H9 (cell line): Measurements from ENCODE around the gene PLRG1. TPM values are rescaled to one million over a fixed set of nuclear protein-coding genes. Genes with fewer than 3 reads are reported as not detected.

Source experiments
- DNase-seq: peaks from one replicate; pipeline ENCODE4 v3.0.0-alpha.2; 2017
- H2AFZ ChIP-seq: one replicate; pipeline ENCODE4 v1.6.1; 2013; ENCODE audit warnings: mild to moderate bottlenecking, low read length, control low read depth, moderate library complexity
- H2AK5ac ChIP-seq: 2 replicates; pipeline ENCODE4 v1.6.1; 2013; ENCODE audit warnings: low read length, control low read depth, mixed read lengths; ENCODE audit not compliant: insufficient read length
- H2BK120ac ChIP-seq: one replicate; pipeline ENCODE4 v1.6.1; 2013; ENCODE audit warnings: low read depth, mild to moderate bottlenecking, low read length, control low read depth, inconsistent platforms; ENCODE audit not compliant: poor library complexity, severe bottlenecking
- H2BK12ac ChIP-seq: 2 replicates; pipeline ENCODE4 v1.6.1; 2013; ENCODE audit warnings: low read length, control low read depth, mixed read lengths, low read depth; ENCODE audit not compliant: insufficient read length
- H2BK15ac ChIP-seq: 2 replicates; pipeline ENCODE4 v1.6.1; 2013; ENCODE audit warnings: low read depth, low read length, control low read depth
- H2BK20ac ChIP-seq: one replicate; pipeline ENCODE4 v1.6.1; 2013; ENCODE audit warnings: low read depth, mild to moderate bottlenecking, low read length, control low read depth, inconsistent platforms; ENCODE audit not compliant: poor library complexity, severe bottlenecking
- H2BK5ac ChIP-seq: 2 replicates; pipeline ENCODE4 v1.6.1; 2013; ENCODE audit warnings: low read length, control low read depth, mixed read lengths; ENCODE audit not compliant: insufficient read length
- H3K14ac ChIP-seq: 2 replicates; pipeline ENCODE4 v1.6.1; 2013; ENCODE audit warnings: low read length, control low read depth; ENCODE audit not compliant: insufficient read depth
- H3K18ac ChIP-seq: 2 replicates; pipeline ENCODE4 v1.6.1; 2013; ENCODE audit warnings: low read depth, mild to moderate bottlenecking, mixed read lengths, low read length, control low read depth; ENCODE audit not compliant: insufficient read length
- H3K23ac ChIP-seq: 2 replicates; pipeline ENCODE4 v1.6.1; 2013; ENCODE audit warnings: low read length, control low read depth, mixed read lengths, low read depth; ENCODE audit not compliant: insufficient read length
- H3K23me2 ChIP-seq: 2 replicates; pipeline ENCODE4 v1.6.1; 2013; ENCODE audit warnings: low read depth, mild to moderate bottlenecking, mixed read lengths, low read length, control low read depth; ENCODE audit not compliant: insufficient read length, poor library complexity, severe bottlenecking
- H3K27ac ChIP-seq: 2 replicates; pipeline ENCODE4 v1.5.1; 2013; ENCODE audit warnings: low read length, control low read depth, mixed read lengths, low read depth; ENCODE audit not compliant: insufficient read length
- H3K27me3 ChIP-seq: 2 replicates; pipeline ENCODE4 v1.6.1; 2013; ENCODE audit warnings: low read length, control low read depth, inconsistent platforms; ENCODE audit not compliant: insufficient read depth
- H3K4ac ChIP-seq: 2 replicates; pipeline ENCODE4 v1.6.1; 2013; ENCODE audit warnings: low read depth, mild to moderate bottlenecking, control low read depth, inconsistent platforms, low read length, moderate library complexity
- H3K4me1 ChIP-seq: 2 replicates; pipeline ENCODE4 v1.6.1; 2013; ENCODE audit warnings: low read length, control low read depth, inconsistent platforms; ENCODE audit not compliant: insufficient read depth
- H3K4me2 ChIP-seq: 2 replicates; pipeline ENCODE4 v1.6.1; 2013; ENCODE audit warnings: low read length, control low read depth, mixed read lengths; ENCODE audit not compliant: insufficient read length, insufficient read depth
- H3K56ac ChIP-seq: 2 replicates; pipeline ENCODE4 v1.6.1; 2013; ENCODE audit warnings: low read depth, mild to moderate bottlenecking, mixed read lengths, low read length, control low read depth; ENCODE audit not compliant: insufficient read length
- H3K79me1 ChIP-seq: 2 replicates; pipeline ENCODE4 v1.6.1; 2013; ENCODE audit warnings: low read depth, mild to moderate bottlenecking, moderate library complexity, low read length, control low read depth, inconsistent platforms; ENCODE audit not compliant: insufficient read depth, poor library complexity, severe bottlenecking
- H3K79me2 ChIP-seq: 2 replicates; pipeline ENCODE4 v1.6.1; 2013; ENCODE audit warnings: low read length, control low read depth, inconsistent platforms; ENCODE audit not compliant: insufficient read depth
- H3K9ac ChIP-seq: 2 replicates; pipeline ENCODE4 v1.6.1; 2013; ENCODE audit warnings: low read length, control low read depth, mixed read lengths; ENCODE audit not compliant: insufficient read length; ENCODE audit errors: extremely low read depth
- H3K9me3 ChIP-seq: one replicate; pipeline ENCODE4 v1.6.1; 2013; ENCODE audit warnings: low read depth, low read length, inconsistent platforms; ENCODE audit not compliant: control insufficient read depth
- H3T11ph ChIP-seq: one replicate; pipeline ENCODE4 v1.6.1; 2013; ENCODE audit warnings: mild to moderate bottlenecking, low read length, control low read depth, inconsistent platforms
- H4K20me1 ChIP-seq: one replicate; pipeline ENCODE4 v1.6.1; 2013; ENCODE audit not compliant: control insufficient read depth, insufficient read length, insufficient read depth
- H4K5ac ChIP-seq: 2 replicates; pipeline ENCODE4 v1.6.1; 2013; ENCODE audit warnings: low read depth, mild to moderate bottlenecking, mixed read lengths, low read length, control low read depth; ENCODE audit not compliant: insufficient read length
- H4K8ac ChIP-seq: replicated peaks from 2 replicates; pipeline ENCODE4 v1.6.1; 2013; ENCODE audit warnings: low read length, control low read depth, mixed read lengths, low read depth; ENCODE audit not compliant: insufficient read length
- H4K91ac ChIP-seq: 2 replicates; pipeline ENCODE4 v1.6.1; 2013; ENCODE audit warnings: low read depth, mild to moderate bottlenecking, moderate library complexity, mixed read lengths, low read length, control low read depth; ENCODE audit not compliant: insufficient read length
- H3K27ac Mint-ChIP-seq, 3 experiments: 2 replicates in 2 of 3; 3 replicates in 1 of 3; pipeline ENCODE4 v1.8.0; 2020 to 2021; ENCODE audit warnings: mixed read lengths in 3 of 3, mild to moderate bottlenecking in 1 of 3, moderate library complexity in 1 of 3
- H3K27me3 Mint-ChIP-seq: 2 replicates; pipeline ENCODE4 v1.8.0; 2021; ENCODE audit warnings: low read depth, mild to moderate bottlenecking, moderate library complexity, mixed read lengths
- H3K36me3 Mint-ChIP-seq, 3 experiments: 2 replicates in 2 of 3; 3 replicates in 1 of 3; pipeline ENCODE4 v1.8.0; 2020 to 2021; ENCODE audit warnings: low read depth in 3 of 3, mixed read lengths in 3 of 3; ENCODE audit not compliant: insufficient read depth in 1 of 3
- H3K4me1 Mint-ChIP-seq, 2 experiments: 2 replicates each; pipeline ENCODE4 v1.8.0; 2020; ENCODE audit warnings: mixed read lengths in 2 of 2
- H3K4me3 Mint-ChIP-seq, 2 experiments: 2 replicates in 1 of 2; 3 replicates in 1 of 2; pipeline ENCODE4 v1.8.0; 2020 to 2021; ENCODE audit warnings: mild to moderate bottlenecking in 2 of 2, mixed read lengths in 2 of 2, moderate library complexity in 1 of 2
- H3K9me3 Mint-ChIP-seq, 2 experiments: 2 replicates in 1 of 2; 3 replicates in 1 of 2; pipeline ENCODE4 v1.8.0; 2020; ENCODE audit warnings: mild to moderate bottlenecking in 2 of 2, mixed read lengths in 2 of 2, moderate library complexity in 1 of 2
- CTCF ChIP-seq: fragments of 200-600 bp; sonication (generic); conservative IDR thresholded peaks from 3 replicates; pipeline ENCODE4 v1.8.0; 2021; ENCODE audit warnings: antibody characterized with exemption, mild to moderate bottlenecking
- WGBS: extraction: QIAGEN DNeasy Blood & Tissue Kit; methylation state at CpG from one replicate; pipeline ENCODE4 v1.1.7; 2013; ENCODE audit warnings: missing lambda C conversion rate, low lambda C conversion rate, mixed read lengths; ENCODE audit not compliant: insufficient read length; ENCODE audit errors: extremely low coverage; 5-methylcytosine and 5-hydroxymethylcytosine counted together
- total RNA-seq: library from RNA; stranded (reverse); gene quantifications from 2 replicates; pipeline ENCODE4 v1.2.1, GENCODE V29; 2021

The PLRG1 gene
- total RNA-seq, 1 experiment from 2014 or later, result 113 TPM

- H3K18ac ChIP-seq, result no peak overlapping the region
- H3K27ac Mint-ChIP-seq, result no peak overlapping the region
- no peak overlapping the region for H2BK20ac ChIP-seq
- no peak overlapping the region for H3T11ph ChIP-seq
- no peak overlapping the region for H2BK15ac ChIP-seq
- H3K23ac ChIP-seq, result no peak overlapping the region
- H3K4ac ChIP-seq, result no peak overlapping the region
- H2BK5ac ChIP-seq, result no peak overlapping the region
- H3K9me3 ChIP-seq, result no peaks in the 10 kb centered on the region
- no peak overlapping the region for H2AK5ac ChIP-seq
- H3K27me3 ChIP-seq, result no peaks in the 10 kb centered on the region
- H3K27ac ChIP-seq, result no peak overlapping the region
- no peak overlapping the region for H4K91ac ChIP-seq
- H4K20me1 ChIP-seq, result no peaks in the 10 kb centered on the region
- WGBS, result no CpG with 5 or more reads among the region's 1 CpG
- no peaks in the 10 kb centered on the region for H3K27me3 Mint-ChIP-seq
- H4K8ac ChIP-seq, result no peak overlapping the region
- no peaks in the 10 kb centered on the region for H3K4me1 ChIP-seq
- H4K5ac ChIP-seq, result no peak overlapping the region
- no peaks in the 10 kb centered on the region for H3K36me3 Mint-ChIP-seq
- H3K4me2 ChIP-seq, result no peak overlapping the region
- H3K56ac ChIP-seq, result no peak overlapping the region
- H3K4me1 Mint-ChIP-seq, result no peaks in the 10 kb centered on the region
- no peaks in the 10 kb centered on the region for H3K23me2 ChIP-seq
- H2BK12ac ChIP-seq, result no peak overlapping the region
- DNase-seq, result no peak
- no peak overlapping the region for H3K4me3 Mint-ChIP-seq
- H3K14ac ChIP-seq, result no peak overlapping the region
- no peak overlapping the region for H3K9ac ChIP-seq
- no peaks in the 10 kb centered on the region for H3K79me1 ChIP-seq
- no peak overlapping the region for H2BK120ac ChIP-seq
- TF ChIP-seq CTCF, result no peak
- no peaks in the 10 kb centered on the region for H3K9me3 Mint-ChIP-seq
- no peaks in the 10 kb centered on the region for H3K79me2 ChIP-seq
- no peak overlapping the region for H2AFZ ChIP-seq
Observed at GRCh38 chr4:154578919-154579318, 28.7 kb upstream of the PLRG1 start.
